Effector memory CD4-positive, alpha-beta T cell (primary cell): ENCODE measurements around the gene RPSA.
"Not testable (repeated sequence)": the region's sequence is repeated elsewhere in the genome, so short reads cannot be mapped to it uniquely, and the experiment has no call there.

Experiments used
- DNase-seq, 3 donors: peaks; one replicate each; pipeline ENCODE4 v3.0.0-alpha.2; 2020
- H3K27ac ChIP-seq: 2 replicates; pipeline ENCODE4 v1.7.0; 2013; ENCODE audit warnings: mild to moderate bottlenecking, low read length, moderate library complexity; ENCODE audit not compliant: insufficient read depth, poor library complexity, severe bottlenecking
- H3K27me3 ChIP-seq: replicated peaks from 2 replicates; pipeline ENCODE4 v1.7.0; 2013; ENCODE audit warnings: mild to moderate bottlenecking, low read length; ENCODE audit not compliant: insufficient read depth, control insufficient read depth, poor library complexity, severe bottlenecking
- H3K36me3 ChIP-seq: 2 replicates; pipeline ENCODE4 v1.7.0; 2013; ENCODE audit warnings: mild to moderate bottlenecking, low read length, moderate library complexity; ENCODE audit not compliant: control insufficient read depth, insufficient read depth
- H3K4me1 ChIP-seq: 2 replicates; pipeline ENCODE4 v1.7.0; 2013; ENCODE audit warnings: low read length, mild to moderate bottlenecking; ENCODE audit not compliant: control insufficient read depth, insufficient read depth, poor library complexity, severe bottlenecking
- H3K4me3 ChIP-seq: 2 replicates; pipeline ENCODE4 v1.7.0; 2013; ENCODE audit warnings: low read length, low read depth, mild to moderate bottlenecking; ENCODE audit not compliant: insufficient read depth, poor library complexity, severe bottlenecking
- H3K9me3 ChIP-seq: 2 replicates; pipeline ENCODE4 v1.7.0; 2013; ENCODE audit warnings: mild to moderate bottlenecking, low read length, moderate library complexity; ENCODE audit not compliant: control insufficient read depth
- total RNA-seq, 3 donors: gene quantifications; one replicate each; lab custom pipeline; 2026; lab: John Stamatoyannopoulos, UW

Gene RPSA
- 606 to 878 (median 870) reads per million in 3 donors for total RNA-seq

GRCh38 chr3:39406368-39407258 lies at the start of gene RPSA:
Gene RPSA (plus strand): TSS chr3:39406720. CDS start chr3:39407654, 934 bp downstream.
- DNase-seq, result peak; percentile 93 to 95 (median 94)
- peaks cover 20% of the 10 kb centered on the region for H3K4me1 ChIP-seq
- H3K27me3 ChIP-seq, result no peaks in the 10 kb centered on the region
- peak within 1 kb of the TSS; percentile 89 for H3K27ac ChIP-seq
- H3K4me3 ChIP-seq, result peak within 1 kb of the TSS; percentile 69
- peaks cover 32% of the 10 kb centered on the region for H3K36me3 ChIP-seq
- no peaks in the 10 kb centered on the region for H3K9me3 ChIP-seq

DNA sequence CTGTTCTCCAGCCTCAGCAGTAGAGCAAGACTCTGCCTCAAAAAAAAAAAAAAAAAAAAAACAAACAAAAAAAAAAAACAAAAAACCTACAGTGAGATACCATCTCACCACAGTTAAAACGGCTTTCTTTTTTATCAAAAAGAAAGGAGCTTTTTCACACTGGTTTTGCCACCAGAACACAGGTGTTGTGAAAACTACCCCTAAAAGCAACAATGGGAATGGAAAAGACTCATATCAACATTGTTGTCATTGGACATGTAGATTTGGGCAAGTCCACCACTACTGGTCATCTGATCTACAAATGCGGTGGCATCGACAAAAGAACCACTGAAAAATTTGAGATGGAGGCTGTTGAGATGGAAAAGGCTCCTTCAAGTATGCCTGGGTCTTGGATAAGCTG lies 48.2 kb upstream of the RPSA start:
- H3K4me1 ChIP-seq, result peaks cover 30% of the 10 kb centered on the region
- H3K27ac ChIP-seq, result no peak overlapping the region
- H3K4me3 ChIP-seq, result no peak overlapping the region
- H3K27me3 ChIP-seq, result no peaks in the 10 kb centered on the region
- DNase-seq, result no peak
- H3K36me3 ChIP-seq, result no peaks in the 10 kb centered on the region
- no peaks in the 10 kb centered on the region for H3K9me3 ChIP-seq

- no peak overlapping the region for H3K4me3 ChIP-seq
- H3K9me3 ChIP-seq, result no peaks in the 10 kb centered on the region
- no peak overlapping the region for H3K27ac ChIP-seq
- H3K4me1 ChIP-seq, result peaks cover 30% of the 10 kb centered on the region
- H3K36me3 ChIP-seq, result no peaks in the 10 kb centered on the region
- DNase-seq, result peak; percentile 26 to 42 (median 41)
- no peaks in the 10 kb centered on the region for H3K27me3 ChIP-seq
These were observed 45.1 kb upstream of the RPSA start for GRCh38 chr3:39361252-39361927.

DNA sequence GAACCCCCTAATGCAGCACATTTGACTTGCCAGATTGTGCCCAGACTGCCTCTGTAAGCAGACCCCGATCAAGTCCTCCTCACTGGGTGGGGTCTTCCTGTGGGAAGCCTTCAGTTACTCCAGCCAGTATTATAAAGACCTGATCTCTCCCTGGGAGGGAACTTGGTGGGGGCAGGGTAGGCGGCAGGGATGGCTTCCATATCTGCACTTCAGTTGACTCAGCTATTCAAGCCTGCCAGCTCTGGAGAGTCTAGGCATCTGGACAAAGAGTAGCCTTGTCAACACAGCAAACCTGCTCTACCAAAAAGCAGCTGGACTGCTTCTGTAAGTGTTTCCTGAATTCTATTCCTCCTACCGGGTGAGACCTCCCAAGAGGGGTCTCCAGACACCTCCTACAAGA lies 44.3 kb upstream of the RPSA start:
- Histone ChIP-seq H3K27ac (no peak overlapping the region), H3K4me1 (peaks cover 30% of the 10 kb centered on the region), H3K9me3 (no peaks in the 10 kb centered on the region), H3K4me3 (no peak overlapping the region), H3K27me3 (no peaks in the 10 kb centered on the region), H3K36me3 (no peaks in the 10 kb centered on the region)
- DNase-seq, result no peak

GRCh38 chr3:39362812-39363211 lies 43.7 kb upstream of the RPSA start:
- DNase-seq, result no peak
- H3K27me3 ChIP-seq, result no peaks in the 10 kb centered on the region
- H3K9me3 ChIP-seq, result no peaks in the 10 kb centered on the region
- H3K36me3 ChIP-seq, result no peaks in the 10 kb centered on the region
- H3K4me1 ChIP-seq, result peaks cover 27% of the 10 kb centered on the region
- H3K4me3 ChIP-seq, result no peak overlapping the region
- H3K27ac ChIP-seq, result no peak overlapping the region

GRCh38 chr3:39370450-39370849 lies 36.1 kb upstream of the RPSA start:
- not testable (repeated sequence) for H3K27ac ChIP-seq, DNase-seq, H3K4me3 ChIP-seq, H3K9me3 ChIP-seq, H3K4me1 ChIP-seq, H3K27me3 ChIP-seq, H3K36me3 ChIP-seq

GRCh38 chr3:39372833-39373232 lies 33.7 kb upstream of the RPSA start:
- no peaks in the 10 kb centered on the region for H3K4me1 ChIP-seq
- no peaks in the 10 kb centered on the region for H3K9me3 ChIP-seq
- H3K27me3 ChIP-seq, result no peaks in the 10 kb centered on the region
- no peak overlapping the region for H3K27ac ChIP-seq
- no peak overlapping the region for H3K4me3 ChIP-seq
- H3K36me3 ChIP-seq, result no peaks in the 10 kb centered on the region
- DNase-seq, result no peak

DNA sequence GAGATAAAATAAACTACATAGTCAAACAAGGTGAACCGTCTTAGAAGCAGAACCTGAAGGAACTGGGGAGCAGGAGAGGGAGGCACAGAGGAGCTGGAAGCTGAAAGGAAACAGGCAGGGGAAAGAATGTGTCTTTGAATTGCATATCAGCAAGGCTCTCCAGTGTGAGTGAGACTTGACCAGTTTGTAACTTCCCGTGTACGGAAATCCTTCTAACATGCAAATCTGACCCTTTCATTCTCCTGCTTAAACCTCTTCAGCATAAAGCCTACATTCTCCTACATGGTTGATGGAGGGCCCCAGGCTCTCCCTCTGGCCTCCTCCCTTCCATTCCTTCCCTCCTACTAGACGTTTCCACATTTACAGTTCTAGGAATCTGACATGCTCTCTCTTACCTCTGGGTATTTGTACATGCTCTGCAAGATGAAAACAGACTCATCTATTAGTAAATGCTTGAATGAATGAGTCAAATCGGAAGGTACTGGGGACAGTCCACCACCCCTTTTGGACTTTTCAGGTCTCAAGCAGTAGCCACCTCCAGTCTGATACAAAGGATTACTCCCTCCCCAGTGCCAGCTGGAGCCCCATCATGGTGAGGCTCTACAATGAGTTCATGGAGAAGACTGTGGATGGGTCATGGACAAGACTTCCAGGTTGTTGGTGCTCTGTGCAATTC lies 29.4 kb upstream of the RPSA start:
- DNase-seq, result no peak
- Histone ChIP-seq H3K4me3 (no peak overlapping the region), H3K27ac (no peak overlapping the region), H3K4me1 (no peaks in the 10 kb centered on the region), H3K36me3 (no peaks in the 10 kb centered on the region), H3K9me3 (no peaks in the 10 kb centered on the region), H3K27me3 (no peaks in the 10 kb centered on the region)

DNA sequence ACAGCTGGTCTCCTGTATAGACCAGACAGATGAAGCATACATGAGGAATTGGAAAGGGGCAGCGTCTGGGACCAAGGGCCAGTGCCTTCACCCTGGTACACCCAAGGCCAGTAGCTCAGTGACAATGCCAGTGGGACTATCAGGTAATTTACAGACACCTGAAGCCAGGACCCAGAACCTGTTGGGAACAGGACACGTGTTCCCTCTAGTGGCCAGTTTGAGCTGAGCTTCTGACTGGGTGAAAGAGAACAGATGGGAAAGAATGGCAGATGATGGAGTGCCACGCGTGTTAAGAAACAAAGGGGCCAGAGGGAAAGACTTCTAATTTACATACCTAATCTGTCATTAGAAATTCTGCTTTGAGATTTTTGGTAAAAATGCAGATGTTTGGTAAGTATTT lies 28.4 kb upstream of the RPSA start:
- DNase-seq, result peak; percentile 33 to 41 (median 36)
- H3K36me3 ChIP-seq, result no peaks in the 10 kb centered on the region

More for the DNA sequence above, 28.4 kb upstream of the RPSA start:
- no peaks in the 10 kb centered on the region for H3K27me3 ChIP-seq
- no peaks in the 10 kb centered on the region for H3K9me3 ChIP-seq
- no peak overlapping the region for H3K27ac ChIP-seq
- no peaks in the 10 kb centered on the region for H3K4me1 ChIP-seq
- no peak overlapping the region for H3K4me3 ChIP-seq
